CD4-positive, alpha-beta T cell treated with Interleukin-15 for 4 hours (primary cell): ENCODE results near the gene GRAMD1C.

Source experiments
- DNase-seq: peaks from one replicate; pipeline ENCODE4 v3.0.0-alpha.2; 2020; ENCODE audit warnings: low spot score

The GRAMD1C gene

DNA sequence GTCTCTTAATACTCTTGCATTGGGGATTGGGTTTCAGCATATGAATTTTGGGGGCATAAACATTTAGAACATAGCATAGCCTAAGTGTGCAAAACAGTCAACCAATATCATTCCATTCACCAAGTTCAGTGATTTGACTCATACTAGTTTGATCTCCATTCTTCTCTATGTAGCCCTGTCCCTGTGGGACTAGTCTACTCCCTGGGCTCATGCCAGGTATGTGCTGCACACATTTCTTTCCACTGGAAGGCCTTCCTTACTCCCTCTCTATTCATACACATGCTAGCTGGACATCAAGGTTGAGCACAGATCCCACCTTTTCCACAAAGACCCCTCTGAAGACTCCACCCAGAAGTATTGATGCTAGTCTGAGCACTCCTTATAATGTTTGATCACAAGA is 114.3 kb downstream of the GRAMD1C start:
- no peak for DNase-seq

DNA sequence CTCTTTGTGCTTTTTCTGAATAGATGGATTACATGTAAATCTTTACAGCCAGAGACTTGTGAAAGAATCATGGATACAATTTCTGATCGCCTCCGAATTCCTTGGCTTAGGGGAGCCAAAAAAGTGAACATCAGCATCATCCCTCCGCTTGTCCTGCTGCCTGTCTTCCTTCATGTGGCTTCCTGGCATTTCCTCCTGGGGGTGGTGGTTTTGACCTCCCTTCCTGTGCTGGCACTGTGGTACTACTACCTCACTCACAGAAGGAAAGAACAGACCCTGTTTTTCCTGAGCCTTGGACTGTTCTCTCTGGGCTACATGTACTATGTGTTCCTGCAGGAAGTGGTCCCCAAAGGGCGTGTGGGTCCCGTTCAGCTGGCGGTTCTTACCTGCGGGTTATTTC is 115.1 kb downstream of the GRAMD1C start:
- no peak for DNase-seq

DNA sequence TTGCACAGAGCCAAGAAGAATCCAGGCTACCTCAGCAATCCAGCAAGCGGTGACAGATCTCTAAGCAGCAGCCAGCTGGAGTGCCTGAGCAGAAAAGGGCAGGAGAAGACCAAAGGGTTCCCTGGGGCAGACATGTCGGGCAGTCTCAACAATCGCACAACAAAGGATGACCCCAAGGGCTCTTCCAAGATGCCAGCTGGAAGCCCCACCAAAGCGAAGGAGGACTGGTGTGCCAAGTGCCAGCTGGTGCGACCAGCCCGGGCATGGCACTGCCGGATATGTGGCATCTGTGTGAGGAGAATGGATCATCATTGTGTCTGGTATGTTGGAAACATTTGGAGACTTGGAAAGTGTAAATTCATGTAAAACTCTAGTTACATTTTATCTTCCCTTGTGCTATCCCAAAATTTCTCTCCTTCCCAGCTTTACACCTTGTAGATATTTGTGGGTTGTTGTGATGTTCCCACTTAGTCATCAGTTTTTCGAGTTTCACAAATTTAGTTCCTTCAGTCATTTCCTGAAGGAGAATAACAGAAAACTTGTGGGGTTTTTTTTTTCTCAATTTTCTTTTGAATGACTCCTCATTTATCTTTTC is 115.6 kb downstream of the GRAMD1C start:
- DNase-seq, result no peak

DNA sequence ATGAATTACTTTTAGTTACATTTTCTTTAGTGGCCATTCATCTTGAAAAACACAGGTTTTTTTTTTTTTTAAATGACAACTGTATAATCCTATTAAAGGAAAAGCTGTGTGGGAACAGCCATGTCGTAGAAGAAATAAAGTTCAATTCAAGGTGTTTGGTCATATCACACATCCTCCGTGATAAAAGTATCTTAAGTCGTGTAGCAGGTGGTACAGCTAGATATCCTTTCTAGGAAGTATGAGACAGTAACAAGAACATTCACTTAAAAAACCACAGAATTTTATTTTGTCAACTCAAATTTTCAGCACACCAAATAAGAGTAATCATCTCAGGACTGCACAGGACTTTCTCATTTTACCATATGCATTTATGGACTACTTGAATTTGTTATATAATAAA is 125.3 kb downstream of the GRAMD1C start:
- no peak for DNase-seq

DNA sequence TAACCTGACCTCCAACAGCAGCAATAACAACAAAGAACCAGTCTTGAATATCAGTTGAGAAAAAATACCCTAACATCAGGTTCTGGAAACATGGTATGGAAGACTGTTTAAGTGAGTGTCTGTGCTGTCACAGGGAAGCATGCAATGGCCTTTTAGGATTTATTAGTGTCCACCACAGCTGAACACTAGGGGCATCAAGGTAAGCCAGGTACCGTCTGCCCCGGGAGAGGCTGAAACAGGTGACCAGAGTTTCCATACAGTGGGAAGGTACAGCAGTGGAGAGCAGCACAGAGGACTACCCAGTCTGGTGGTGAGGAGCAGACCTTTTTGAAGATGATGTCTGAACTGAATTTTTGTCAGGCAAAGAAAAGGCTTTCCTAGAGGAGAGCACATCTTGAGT is 127.6 kb downstream of the GRAMD1C start:
- DNase-seq, result no peak

DNA sequence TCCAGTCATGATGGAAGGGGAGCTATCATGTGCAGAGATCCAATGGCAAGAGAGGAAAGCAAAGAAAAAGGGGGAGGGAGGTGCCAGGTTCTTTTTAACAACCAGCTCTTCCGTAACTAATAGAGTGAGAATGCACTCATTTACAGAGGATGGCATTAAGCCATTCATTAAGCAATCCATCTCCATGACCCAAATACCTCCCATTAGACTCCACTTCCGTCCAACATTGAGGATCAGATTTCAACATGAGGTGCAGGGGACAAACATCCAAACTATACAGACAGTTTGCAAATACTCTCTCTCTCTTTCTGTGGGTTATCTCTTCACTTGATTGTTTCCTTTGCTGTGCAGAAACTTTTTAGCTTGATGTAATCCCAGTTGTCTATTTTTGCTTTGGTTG is 130.4 kb downstream of the GRAMD1C start:
- DNase-seq, result no peak

DNA sequence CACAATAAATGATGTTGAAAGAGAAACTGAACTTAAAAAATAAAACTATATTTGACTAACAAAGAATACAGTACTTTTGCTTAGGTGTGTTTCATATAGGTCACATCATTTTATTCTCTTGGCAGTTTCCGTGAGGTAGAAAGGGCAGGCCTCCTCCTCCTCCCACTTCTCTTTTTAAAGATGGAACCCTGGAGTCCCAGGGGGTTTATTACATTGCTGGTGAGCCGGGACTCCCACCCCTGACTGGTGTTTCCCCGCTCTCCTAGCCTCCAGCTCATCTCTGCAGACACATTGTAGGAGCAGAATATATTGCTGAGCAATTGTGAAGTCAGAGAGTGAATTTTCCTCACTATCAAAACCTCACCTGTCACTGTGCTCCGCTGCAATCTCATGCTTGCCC is 139.2 kb downstream of the GRAMD1C start:
- DNase-seq, result no peak

DNA sequence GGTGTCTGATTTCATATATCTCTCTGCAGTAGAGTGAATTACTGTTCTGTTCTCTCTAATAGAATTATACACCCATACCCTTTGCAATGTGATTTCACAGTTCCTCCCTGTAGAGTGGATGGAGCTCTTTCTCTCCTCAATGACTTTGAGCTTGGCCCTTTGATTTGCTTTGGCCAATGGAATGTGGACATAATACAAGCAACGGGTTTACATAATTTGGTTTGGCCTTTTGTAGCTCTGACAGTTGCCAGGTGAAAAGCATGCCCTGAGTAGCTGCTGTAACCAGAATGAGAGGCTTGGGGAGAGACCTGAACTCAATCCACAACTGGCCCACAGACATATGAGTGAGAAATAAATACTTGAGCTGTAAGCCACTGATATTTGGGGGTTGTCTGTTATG is 141.3 kb downstream of the GRAMD1C start:
- DNase-seq, result no peak

DNA sequence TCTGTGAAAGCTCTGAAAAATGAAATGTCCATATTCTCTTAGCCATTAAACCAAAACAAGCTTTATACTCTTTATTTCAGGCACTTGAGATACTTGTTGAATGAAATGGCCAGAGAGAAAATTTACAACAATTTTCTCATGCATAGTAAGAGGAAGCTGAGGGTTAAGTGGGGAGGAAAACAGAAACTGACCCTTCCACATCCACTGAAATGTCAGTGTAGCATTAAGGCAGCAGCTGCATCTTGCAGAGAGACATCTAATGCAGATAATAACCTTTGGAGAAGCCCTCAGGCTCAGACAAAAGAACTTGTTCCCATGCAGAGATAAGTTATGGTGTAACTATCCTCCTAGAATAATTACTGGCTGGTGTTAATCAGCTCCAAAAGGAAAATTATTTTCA is 143.2 kb downstream of the GRAMD1C start:
- no peak for DNase-seq

DNA sequence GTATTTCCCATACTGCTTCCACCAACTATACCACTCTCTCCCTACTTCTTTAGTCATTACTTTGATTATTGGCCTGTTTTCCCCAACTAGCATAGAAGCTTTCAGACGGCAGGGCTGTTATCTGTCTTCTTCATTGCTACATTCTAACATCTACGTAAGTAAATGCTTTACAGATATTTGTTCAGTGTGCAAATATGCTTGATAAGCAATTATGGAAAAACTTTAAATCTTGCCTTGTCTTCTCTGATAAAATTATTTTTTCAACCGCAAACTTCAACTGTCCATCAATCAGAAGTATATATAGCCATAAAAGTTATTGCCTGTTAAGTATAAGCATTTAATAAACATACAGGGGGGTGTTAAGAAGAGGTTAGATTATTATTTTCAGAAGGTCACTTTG is 145.0 kb downstream of the GRAMD1C start:
- DNase-seq, result no peak

DNA sequence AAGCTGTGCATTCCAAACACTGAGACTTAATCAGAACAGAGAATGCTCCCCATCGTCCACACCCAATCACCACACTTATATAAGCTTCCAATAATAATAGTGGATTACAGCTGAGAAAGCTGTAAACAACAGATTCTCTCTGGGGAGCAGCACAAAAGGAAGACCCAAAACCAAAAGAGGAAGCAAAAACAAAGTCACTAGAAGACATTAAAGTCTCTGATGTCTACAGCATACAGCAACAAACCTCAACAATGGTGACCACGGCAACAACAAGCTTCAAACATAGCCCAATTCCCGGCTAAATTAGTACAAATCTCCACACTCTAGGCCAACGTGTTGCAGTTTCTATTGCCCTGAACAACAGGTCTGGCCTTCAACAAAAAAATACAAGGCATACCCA is 147.0 kb downstream of the GRAMD1C start:
- no peak for DNase-seq
